H54 (cell line): ENCODE measurements around the gene MRPL14.

Source experiments
- DNase-seq: peaks from one replicate; pipeline ENCODE4 v3.0.0; 2011; ENCODE audit warnings: low spot score, mixed read lengths; ENCODE audit not compliant: insufficient read length
- FAIRE-seq: peaks from 3 replicates; lab custom pipeline; 2011; peaks lifted over from hg19 to GRCh38; lab: Jason Lieb, UNC
- POLR2A ChIP-seq: IDR thresholded peaks from 2 replicates; pipeline ENCODE4 v1.6.1; 2011; ENCODE audit warnings: low read depth, mild to moderate bottlenecking, low read length

The MRPL14 gene

DNA sequence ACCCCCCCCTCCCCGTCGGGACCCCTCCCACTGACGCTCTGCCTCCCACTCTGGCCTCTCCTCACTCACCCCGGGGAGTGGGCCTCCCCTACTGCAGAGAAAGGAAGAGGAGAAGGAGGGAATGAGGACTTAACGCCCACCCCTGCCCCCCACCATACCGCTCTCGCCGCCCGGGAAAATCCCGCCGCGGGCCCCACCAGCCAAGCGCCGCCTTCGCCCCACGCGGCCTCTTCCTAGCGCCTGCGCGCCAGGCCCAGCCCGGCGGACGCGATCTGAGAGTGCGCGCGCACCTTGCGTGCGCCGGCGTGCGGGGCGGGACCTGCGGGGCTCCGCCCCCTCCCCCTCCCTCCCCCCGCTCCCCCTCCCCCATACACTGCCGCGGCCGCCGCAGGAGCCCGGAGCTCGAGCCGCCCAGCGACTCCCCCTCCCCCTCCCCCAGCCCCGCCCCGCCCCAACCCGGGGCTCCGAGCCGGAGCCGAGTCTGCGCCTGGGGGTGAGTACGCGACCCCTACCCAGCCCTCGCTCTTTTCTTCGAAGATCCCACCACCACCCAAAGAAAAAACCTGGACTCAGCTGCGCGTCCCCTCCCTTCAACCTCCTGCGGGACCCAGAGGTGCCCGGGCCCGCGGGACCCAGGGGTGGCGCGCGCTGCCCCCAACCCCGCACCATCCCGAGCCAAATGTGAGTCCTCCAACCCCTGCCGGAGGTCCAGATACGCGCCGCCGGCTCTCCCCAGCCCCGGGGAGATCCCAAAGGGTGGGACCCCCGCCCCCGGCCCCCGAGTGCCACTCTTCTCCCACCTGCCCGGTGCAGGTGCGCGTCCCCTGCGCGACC lies at the start of gene MRPL14, which contains the start of gene TMEM63B:
MRPL14 (minus strand) TSS at position 267 of the 834 bp plus-strand sequence. CDS start 10,841 bp downstream, outside the sequence.
TMEM63B (plus strand) TSS at position 369 of the 834 bp plus-strand sequence. CDS start 7,031 bp downstream, outside the sequence.
- DNase-seq, result peak; percentile 100
- FAIRE-seq, result no peak
- peak; percentile 83 for TF ChIP-seq POLR2A

DNA sequence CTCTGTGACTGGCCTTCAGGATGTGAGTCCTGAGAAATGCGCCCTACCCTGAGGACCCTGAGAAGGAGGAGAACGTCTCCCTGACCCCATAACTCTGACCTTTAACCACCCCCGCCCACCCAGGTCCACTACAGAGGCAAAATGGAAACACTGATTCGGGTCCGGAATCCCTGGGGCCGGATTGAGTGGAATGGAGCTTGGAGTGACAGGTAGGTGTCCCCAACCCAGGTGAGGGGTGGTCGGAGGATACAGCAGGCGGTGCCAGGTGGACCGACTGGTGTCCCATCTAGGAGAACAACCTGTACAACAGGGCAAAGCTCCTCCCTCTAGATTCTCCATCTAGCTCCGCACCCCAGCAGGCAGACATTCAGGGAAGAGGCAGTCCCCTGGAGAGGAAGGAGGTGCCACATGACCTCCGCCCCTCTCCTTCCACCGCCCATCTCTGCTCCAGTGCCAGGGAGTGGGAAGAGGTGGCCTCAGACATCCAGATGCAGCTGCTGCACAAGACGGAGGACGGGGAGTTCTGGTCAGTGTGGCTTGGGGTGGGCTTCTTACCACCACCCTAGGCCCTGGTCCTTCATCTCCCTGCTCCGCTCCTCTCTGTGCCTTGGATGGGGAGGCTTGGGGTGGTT lies 49.0 kb upstream of the MRPL14 start:
- TF ChIP-seq POLR2A, result no peak
- FAIRE-seq, result no peak

DNA sequence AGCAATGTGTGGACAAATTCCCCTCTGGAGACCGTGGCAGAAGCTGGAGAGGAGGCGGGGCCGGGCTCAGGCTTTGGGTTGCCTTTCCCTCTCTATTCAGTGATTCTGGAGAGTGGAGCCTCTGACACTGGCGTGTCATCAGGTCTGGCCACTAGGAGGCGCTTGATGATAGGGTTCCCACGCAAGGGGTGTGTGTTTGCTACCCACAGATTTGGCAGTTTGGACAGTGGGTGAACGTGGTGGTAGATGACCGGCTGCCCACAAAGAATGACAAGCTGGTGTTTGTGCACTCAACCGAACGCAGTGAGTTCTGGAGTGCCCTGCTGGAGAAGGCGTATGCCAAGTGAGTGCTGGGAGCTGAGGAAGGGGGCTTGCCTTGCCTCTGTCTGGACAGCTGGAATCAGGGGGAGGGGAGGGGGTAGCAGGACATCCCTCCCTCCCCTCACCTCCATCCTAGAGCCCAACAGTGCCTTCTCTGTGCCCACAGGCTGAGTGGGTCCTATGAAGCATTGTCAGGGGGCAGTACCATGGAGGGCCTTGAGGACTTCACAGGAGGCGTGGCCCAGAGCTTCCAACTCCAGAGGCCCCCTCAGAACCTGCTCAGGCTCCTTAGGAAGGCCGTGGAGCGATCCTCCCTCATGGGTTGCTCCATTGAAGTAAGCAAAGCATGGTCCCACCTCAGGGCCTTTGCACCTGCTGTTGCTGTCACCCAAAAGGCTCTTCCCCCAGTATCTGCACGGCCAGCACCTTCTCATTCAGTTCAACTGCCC lies 45.7 kb upstream of the MRPL14 start:
- DNase-seq (peak; percentile 96), FAIRE-seq (peak; percentile 52)
- TF ChIP-seq POLR2A, result no peak

More for the DNA sequence above, 49.0 kb upstream of the MRPL14 start:
- no peak for DNase-seq

DNA sequence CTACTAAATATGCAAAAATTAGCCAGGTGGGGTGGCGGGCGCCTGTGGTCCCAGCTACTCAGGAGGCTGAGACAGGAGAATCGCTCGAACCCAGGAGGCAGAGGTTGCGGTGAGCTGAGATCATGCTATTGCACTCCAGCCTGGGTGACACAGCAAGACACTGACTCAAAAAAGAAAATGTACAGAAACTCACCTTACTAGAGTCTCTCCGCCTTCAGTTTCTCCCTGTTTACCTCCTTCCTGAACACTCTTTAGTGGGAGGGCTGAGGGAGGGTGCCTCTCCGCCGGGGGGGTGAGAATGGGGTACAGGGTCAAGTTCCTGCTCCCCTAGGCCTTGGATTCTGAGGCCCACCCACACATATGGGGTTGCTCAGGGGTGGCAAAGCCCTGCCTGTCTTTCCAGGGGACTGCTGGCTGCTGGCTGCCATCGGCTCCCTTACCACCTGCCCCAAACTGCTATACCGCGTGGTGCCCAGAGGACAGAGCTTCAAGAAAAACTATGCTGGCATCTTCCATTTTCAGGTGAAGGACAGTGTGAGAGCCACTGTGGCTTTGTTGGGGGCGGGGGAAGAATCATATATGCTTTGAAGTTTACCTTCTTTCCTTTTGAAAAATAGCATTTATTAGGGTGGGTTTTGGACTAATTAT lies 44.8 kb upstream of the MRPL14 start:
- DNase-seq (no peak), FAIRE-seq (no peak)
- TF ChIP-seq POLR2A, result no peak

DNA sequence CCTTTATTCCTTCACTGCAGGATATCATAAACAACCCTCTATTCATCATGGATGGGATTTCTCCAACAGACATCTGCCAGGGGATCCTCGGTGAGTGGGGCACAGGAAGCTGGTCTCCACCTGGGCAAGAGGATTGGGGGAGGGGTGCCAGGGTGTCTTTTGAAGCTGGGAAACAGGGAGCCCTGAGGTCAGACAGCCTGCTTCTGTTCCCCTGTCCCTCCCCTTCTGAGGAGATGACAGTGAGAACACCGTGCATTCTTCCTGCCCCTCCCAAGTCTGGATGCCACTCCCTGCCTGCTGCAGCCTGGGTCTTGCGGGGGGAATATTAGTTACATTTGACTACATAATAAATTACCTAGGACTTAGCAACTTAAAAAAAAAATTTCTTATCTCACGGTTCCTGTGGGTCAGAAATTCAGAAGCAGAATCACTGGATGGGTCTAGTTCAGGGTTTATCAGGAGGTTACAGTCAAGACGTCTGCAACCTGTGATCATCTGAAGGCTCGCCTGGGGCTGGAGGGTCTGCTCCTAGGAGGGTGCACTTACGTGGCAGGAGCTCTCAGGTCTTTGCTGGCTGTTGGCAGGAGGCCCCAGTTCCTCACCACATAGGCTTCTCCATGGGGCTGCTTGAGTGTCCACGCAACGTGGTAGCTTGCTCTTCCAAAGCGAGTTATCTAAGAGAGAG lies 42.8 kb upstream of the MRPL14 start:
- FAIRE-seq (no peak), DNase-seq (no peak)
- no peak for TF ChIP-seq POLR2A

DNA sequence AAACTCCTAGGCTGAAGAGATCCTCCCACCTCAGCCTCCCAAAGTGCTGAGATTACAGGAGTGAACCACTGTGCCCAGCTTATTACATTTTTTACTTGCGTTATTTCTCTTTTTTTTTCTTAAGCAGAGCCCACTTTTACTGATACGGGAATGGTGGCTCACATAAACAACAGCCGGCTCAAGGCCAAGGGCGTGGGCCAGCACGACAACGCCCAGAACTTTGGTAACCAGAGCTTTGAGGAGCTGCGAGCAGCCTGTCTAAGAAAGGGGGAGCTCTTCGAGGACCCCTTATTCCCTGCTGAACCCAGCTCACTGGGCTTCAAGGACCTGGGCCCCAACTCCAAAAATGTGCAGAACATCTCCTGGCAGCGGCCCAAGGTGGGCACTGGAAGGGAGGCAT lies 41.9 kb upstream of the MRPL14 start:
- FAIRE-seq, result no peak
- TF ChIP-seq POLR2A, result no peak
- no peak for DNase-seq

DNA sequence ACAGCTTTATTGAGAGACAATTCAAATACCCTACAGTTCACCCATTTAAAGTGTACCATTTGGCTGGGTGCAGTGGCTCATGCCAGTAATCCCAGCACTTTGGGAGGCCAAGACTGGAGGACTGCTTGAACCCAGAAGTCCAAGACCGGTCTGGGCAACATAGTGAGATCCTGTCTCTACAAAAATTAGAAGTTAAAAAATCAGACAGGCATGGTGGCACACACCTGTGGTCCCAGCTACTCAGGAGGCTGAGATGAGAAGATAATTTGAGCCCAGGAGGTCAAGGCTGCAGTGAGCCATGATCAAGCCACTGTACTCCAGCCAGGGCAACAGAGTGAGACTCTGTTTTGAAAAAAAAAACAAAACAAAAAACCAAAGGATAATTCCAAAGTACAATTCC lies 40.3 kb upstream of the MRPL14 start:
- TF ChIP-seq POLR2A, result no peak
- DNase-seq (no peak), FAIRE-seq (no peak)

DNA sequence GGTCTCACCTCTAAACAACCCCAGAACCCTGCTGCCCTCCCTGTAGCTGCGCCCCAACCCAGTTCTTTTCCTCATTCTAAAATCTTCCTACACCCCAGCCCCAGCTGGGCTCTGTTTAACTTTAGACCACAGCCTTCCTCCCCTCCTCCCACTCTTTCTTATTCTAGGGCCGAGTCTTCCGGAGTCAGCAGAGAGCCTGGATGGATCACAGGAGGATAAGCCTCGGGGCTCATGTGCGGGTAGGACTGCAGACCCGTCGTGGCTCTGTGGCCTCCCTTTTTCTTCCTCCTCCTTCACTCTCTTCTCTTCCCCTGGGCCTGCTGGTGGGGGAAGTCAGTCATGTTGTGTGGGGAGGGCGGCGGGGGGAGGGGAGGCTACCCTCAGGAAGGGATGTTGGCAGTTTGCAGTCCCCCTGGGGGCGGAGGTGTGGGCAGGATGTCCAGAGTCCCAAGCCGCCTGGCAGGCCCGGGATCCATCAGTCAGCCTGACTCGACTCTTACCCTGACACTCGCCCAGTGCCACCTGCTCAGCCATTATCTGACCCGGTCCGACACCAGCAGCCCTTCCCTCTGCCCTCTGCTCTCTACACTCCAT lies 39.4 kb upstream of the MRPL14 start:
- no peak for FAIRE-seq
- no peak for DNase-seq
- no peak for TF ChIP-seq POLR2A

DNA sequence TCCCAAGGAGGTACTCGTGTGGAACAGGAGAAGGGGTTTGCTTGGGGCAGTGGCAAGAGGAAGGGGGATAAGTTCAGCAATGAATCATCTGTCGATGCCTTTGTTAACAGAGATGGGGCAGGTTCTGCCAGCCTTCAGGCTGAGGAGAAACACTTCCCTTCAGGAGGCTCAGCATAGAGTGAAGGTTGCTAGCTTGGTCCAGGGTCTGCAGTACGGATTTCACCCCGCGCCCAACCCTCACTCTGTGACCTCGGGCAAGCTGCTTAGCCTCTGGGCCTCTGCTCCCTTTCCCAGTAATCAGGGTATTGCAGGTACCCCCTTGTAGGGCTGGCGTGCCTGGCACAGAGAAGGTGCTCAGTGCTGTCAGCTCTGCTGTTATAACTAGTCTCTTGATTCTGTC lies 38.9 kb upstream of the MRPL14 start:
- no peak for TF ChIP-seq POLR2A
- DNase-seq, result no peak
- FAIRE-seq, result no peak

DNA sequence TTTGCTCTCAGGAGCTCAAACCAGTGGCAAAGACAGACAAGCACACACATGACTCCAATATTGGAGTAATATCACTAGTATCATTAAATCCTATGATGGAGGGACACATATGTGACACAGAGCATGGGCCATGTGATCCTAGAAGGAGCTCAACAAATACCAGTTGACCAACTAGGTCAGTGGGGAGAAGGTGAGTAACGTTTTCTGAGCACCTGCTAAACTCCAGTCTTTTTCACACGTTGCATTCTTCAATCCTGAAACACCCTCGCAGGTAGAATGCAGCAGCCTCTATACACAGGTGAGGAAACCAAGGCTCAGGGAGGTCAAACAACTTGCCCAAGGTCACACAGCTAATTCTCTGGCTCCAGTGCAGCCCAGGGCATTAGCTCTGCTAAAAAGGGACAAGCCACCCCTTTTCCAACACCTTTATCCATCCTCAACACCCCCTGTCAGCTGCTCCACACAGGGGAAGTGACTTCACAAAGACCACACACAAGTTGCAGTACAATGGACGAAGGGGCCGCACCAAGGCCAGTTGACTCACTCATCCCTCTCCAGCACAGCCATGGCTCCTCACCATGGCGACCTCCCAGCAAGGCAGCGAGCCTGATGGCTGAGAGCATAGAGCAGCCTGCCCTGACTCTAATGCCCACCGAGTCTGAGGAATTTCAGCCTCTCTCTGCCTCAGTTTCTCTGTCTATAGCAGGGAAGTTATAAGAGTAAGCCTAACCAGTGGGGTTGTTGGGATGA lies 35.8 kb upstream of the MRPL14 start:
- TF ChIP-seq POLR2A, result no peak
- no peak for FAIRE-seq
- no peak for DNase-seq

DNA sequence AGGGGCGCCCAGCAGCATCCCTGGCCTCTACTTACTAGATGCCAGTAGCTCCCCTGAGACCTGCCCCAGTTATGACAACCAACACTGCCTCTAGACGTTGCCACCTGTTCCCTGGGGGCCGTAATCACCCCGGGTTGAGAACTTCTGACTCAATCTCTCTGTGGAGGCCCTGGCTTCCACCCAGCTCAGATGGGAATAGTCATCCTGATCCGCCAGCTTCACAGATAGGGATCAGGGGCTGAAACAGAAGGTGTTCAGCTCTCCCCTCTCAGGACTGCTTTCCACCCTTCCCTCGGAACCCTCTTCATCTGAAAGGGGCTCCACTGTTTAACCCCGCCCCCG lies 34.7 kb upstream of the MRPL14 start:
- no peak for FAIRE-seq
- 0 out of 2 replicates have a peak, but pooled peaks have one; percentile 14 for TF ChIP-seq POLR2A
- peak; percentile 98 for DNase-seq

DNA sequence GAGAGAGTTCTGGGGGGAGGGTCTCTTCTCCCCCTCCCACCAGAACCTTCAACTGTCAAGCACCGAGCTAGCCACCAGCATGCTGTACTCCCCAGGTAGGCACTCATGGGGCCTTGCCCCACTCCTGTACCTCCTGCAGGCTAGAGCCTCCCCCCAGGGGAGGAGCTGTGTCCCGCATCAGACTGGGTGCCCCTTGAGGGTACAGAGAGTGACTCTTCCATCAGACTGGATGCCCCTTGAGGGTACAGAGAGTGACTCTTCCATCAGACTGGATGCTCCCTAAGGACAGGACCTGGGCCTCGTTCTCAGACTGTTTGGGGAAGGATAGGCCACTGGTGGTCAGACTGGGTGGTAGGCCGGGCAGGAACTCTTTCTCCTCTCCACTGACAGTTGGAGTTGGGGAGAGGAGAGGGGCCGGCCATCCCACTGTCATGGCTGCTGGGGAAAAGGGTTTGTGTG lies 31.5 kb upstream of the MRPL14 start, which contains the start of gene CAPN11:
CAPN11 (plus strand) TSS at position 51 of the 459 bp plus-strand sequence; CDS start at position 80, 29 bp downstream.
- FAIRE-seq, result no peak
- TF ChIP-seq POLR2A, result no peak
- DNase-seq, result no peak

DNA sequence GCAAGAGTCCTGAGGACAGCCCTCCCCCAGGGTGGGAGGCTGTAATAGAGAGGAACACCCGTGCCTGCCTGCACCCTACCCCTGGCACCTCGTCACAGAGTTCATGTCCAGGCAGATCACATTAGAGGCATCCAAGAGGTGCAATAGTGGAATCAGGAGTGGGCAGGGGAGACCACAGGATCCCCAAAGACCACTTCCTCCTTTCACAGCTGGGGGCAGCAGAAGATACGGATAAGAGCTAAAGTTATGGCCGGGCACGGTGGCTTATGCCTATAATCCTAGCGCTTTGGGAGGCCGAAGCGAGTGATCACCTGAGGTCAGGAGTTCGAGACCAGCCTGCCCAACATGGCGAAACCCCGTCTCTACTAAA lies 29.9 kb upstream of the MRPL14 start:
- DNase-seq (no peak), FAIRE-seq (no peak)
- TF ChIP-seq POLR2A, result no peak
